Erythroblast (primary cell): Measurements from ENCODE around the gene CLDN20.
"Not testable (repeated sequence)": the region's sequence is repeated elsewhere in the genome, so short reads cannot be mapped to it uniquely, and the experiment has no call there.

Source experiments
- GATA1 ChIP-seq: IDR thresholded peaks from 2 replicates; pipeline ENCODE4 v1.6.1; 2011; ENCODE audit warnings: low read depth, mild to moderate bottlenecking, control low read depth, low read length, moderate library complexity
- POLR2A ChIP-seq: IDR thresholded peaks from 2 replicates; pipeline ENCODE4 v1.6.1; 2011; ENCODE audit warnings: mild to moderate bottlenecking, low read length

GRCh38 chr6:155268088-155268867 is 4.5 kb downstream of the CLDN20 start:
- TF ChIP-seq POLR2A, GATA1: not testable (repeated sequence)
